GM12865 (cell line): Measurements from ENCODE around the gene GRK6.
"Not testable (repeated sequence)": the region's sequence is repeated elsewhere in the genome, so short reads cannot be mapped to it uniquely, and the experiment has no call there.

Source experiments
- DNase-seq: peaks from one replicate; pipeline ENCODE4 v3.0.0; 2010; ENCODE audit warnings: low read depth
- H3K4me3 ChIP-seq: 2 replicates; pipeline ENCODE4 v1.5.1; 2011; ENCODE audit warnings: mild to moderate bottlenecking, low read depth, low read length, control low read depth
- TF ChIP-seq, protein P1 (sequence below): IDR thresholded peaks from 2 replicates; pipeline ENCODE4 v1.5.1; 2011; ENCODE audit warnings: low read length, control low read depth, low read depth, inconsistent platforms; ENCODE audit not compliant: insufficient read depth; ENCODE audit errors: missing control alignments

GRK6 gene

DNA sequence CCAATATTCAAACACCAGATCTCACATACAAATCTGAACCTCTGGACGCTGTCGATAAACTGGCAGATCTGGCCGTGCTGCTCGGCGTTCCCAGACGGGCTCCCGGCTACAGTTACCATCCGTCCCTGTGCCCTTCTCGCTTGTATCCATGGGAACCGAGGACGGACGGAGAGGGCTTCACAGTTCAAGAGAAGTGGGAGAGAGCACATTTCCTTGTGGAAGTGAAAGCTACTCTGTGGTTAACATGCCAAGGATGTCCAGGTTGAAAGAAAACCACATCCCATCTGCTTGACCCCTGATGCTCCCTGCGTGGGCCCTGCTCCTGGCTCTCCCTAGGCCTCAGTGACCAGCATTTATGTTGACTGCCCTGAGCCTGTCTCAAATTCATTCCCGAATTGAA, 53.3 kb downstream of the GRK6 start:
- no peak overlapping the region for H3K4me3 ChIP-seq
- no peak for DNase-seq
- TF ChIP-seq, protein P1, sequence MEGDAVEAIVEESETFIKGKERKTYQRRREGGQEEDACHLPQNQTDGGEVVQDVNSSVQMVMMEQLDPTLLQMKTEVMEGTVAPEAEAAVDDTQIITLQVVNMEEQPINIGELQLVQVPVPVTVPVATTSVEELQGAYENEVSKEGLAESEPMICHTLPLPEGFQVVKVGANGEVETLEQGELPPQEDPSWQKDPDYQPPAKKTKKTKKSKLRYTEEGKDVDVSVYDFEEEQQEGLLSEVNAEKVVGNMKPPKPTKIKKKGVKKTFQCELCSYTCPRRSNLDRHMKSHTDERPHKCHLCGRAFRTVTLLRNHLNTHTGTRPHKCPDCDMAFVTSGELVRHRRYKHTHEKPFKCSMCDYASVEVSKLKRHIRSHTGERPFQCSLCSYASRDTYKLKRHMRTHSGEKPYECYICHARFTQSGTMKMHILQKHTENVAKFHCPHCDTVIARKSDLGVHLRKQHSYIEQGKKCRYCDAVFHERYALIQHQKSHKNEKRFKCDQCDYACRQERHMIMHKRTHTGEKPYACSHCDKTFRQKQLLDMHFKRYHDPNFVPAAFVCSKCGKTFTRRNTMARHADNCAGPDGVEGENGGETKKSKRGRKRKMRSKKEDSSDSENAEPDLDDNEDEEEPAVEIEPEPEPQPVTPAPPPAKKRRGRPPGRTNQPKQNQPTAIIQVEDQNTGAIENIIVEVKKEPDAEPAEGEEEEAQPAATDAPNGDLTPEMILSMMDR: no peak

DNA sequence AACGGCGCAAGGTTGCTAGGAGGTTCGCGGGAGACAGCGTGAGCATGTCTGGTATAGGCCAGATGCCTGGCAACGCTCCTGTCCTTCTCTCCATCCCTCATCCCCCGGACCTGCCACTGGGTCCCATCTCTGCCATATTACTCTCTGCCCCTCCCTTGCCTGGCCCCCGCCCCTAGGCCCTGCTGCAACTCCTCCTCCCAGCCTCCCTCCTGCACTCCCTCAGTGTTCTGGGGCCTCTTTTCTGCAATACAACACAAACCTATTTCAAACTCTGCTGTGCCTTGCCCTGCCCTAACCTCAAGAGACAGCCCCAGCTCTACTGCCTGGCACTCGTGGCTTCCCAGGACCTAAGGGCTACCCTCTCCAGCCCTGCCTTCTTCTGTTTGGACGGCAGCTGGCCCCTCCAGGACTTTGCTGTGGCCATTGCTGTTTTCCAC, 55.9 kb downstream of the GRK6 start:
- no peak for DNase-seq
- TF ChIP-seq, protein P1: no peak

GRCh38 chr5:177483042-177483441, 56.6 kb downstream of the GRK6 start:
- no peak for DNase-seq
- H3K4me3 ChIP-seq: no peak overlapping the region
- TF ChIP-seq, protein P1: no peak

More for the DNA sequence above, 55.9 kb downstream of the GRK6 start:
- H3K4me3 ChIP-seq: no peak overlapping the region

- no peak overlapping the region for H3K4me3 ChIP-seq
- TF ChIP-seq, protein P1: no peak
- no peak for DNase-seq
Measured at GRCh38 chr5:177483994-177484901, 57.8 kb downstream of the GRK6 start.

GRCh38 chr5:177484902-177485549, 58.5 kb downstream of the GRK6 start:
- DNase-seq: no peak
- H3K4me3 ChIP-seq: no peak overlapping the region
- TF ChIP-seq, protein P1: no peak

DNA sequence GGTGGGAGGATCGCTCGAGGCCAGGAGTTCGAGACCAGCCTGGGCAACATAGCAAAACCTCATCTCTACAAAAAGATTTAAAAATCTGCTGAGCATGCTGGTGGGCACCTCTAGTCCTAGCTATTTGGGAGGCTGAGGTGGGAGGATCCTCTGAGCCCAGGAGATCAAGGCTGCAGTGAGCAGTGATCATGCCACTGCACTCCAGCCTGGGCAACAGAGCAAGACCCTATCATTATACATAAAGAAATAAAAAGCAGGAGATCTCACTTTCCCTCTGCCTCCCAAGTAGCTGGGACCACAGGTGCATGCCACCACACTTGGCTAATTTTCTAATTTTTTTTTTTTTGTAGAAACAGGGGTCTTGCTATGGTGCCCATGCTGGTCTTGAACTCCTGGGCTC, 59.3 kb downstream of the GRK6 start:
- H3K4me3 ChIP-seq, DNase-seq: not testable (repeated sequence)

DNA sequence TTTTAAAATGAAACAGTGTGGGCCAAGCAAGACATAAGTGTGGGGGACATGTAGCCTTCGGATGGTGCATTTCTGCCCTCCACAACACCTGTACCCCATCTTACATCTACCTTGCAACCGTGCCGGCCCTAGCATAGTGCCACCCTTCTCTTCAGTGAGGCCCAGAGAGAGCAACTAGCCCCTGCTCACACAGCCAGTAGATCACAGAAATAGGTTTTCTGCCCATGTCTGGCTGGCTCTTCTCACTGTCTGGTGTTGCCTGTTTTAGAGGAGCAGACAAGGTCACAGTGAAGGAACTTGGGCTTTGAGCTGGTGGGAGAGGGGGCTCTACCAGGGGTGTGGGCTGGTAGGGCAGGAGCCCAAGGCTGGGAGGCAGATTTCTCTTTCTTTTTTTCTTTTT, 59.8 kb downstream of the GRK6 start:
- TF ChIP-seq, protein P1: no peak
- no peak for DNase-seq
- H3K4me3 ChIP-seq: no peak overlapping the region
